CD4-positive, alpha-beta T cell (primary cell): ENCODE results near the gene ARRDC3. TPM values are rescaled to one million over a fixed set of nuclear protein-coding genes. Genes with fewer than 3 reads are reported as not detected.

Experiments
- ATAC-seq: fragments of 200-7000 bp; cut with Tn5 transposase; one replicate; pipeline ENCODE4 v1.10.0; 2022; ENCODE audit warnings: mild to moderate bottlenecking; ENCODE audit not compliant: poor library complexity
- CTCF ChIA-PET: fragments of 350-600 bp; sonication (Branson Sonifier 250); formaldehyde crosslinking; loops from one replicate; lab custom pipeline; 2021; ENCODE audit warnings: antibody characterized with exemption, inconsistent platforms; lab: Charles Lee
- POLR2A ChIA-PET: fragments of 350-600 bp; sonication (Branson Sonifier 250); formaldehyde crosslinking; loops from one replicate; lab custom pipeline; 2021; ENCODE audit warnings: antibody characterized with exemption, inconsistent platforms; lab: Charles Lee
- DNase-seq, 14 experiments: peaks; one replicate each; pipeline ENCODE4 v3.0.0-alpha.2; 2013 to 2020; ENCODE audit warnings: mixed read lengths in 2 of 14
- H3K27ac ChIP-seq, 2 donors: one replicate each; pipeline versions ENCODE4 v1.5.1 to v1.7.0; 2013; ENCODE audit warnings: low read length in 2 of 2, low read depth in 1 of 2, mild to moderate bottlenecking in 1 of 2
- H3K27me3 ChIP-seq, 2 experiments: 1 replicate in 1 of 2; 2 replicates in 1 of 2; pipeline versions ENCODE4 v1.6.1 to v1.7.0; 2013; ENCODE audit warnings: low read length in 2 of 2, control low read depth in 1 of 2, mild to moderate bottlenecking in 1 of 2, moderate library complexity in 1 of 2; ENCODE audit not compliant: insufficient read depth in 2 of 2, control insufficient read depth in 1 of 2
- H3K36me3 ChIP-seq: one replicate; pipeline ENCODE4 v1.6.1; 2013; ENCODE audit warnings: low read length, control low read depth; ENCODE audit not compliant: insufficient read depth
- H3K4me1 ChIP-seq: one replicate; pipeline ENCODE4 v1.6.1; 2013; ENCODE audit warnings: low read length, control low read depth; ENCODE audit not compliant: insufficient read depth
- H3K4me3 ChIP-seq: one replicate; pipeline ENCODE4 v1.5.1; 2013; ENCODE audit warnings: mild to moderate bottlenecking, low read length, moderate library complexity
- H3K9me3 ChIP-seq, 2 experiments: 1 replicate in 1 of 2; 2 replicates in 1 of 2; pipeline versions ENCODE4 v1.6.1 to v1.7.0; 2013; ENCODE audit warnings: low read length in 2 of 2, mild to moderate bottlenecking in 2 of 2, control low read depth in 1 of 2, moderate library complexity in 1 of 2; ENCODE audit not compliant: control insufficient read depth in 1 of 2, insufficient read depth in 1 of 2
- H3K27ac Mint-ChIP-seq: one replicate; pipeline ENCODE4 v1.8.0; 2020; ENCODE audit warnings: mixed read lengths
- H3K27me3 Mint-ChIP-seq: one replicate; pipeline ENCODE4 v1.8.0; 2021; ENCODE audit warnings: mixed read lengths
- H3K36me3 Mint-ChIP-seq: one replicate; pipeline ENCODE4 v1.8.0; 2021; ENCODE audit warnings: low read depth, mixed read lengths
- H3K4me1 Mint-ChIP-seq: one replicate; pipeline ENCODE4 v1.8.0; 2021; ENCODE audit warnings: low read depth, mixed read lengths
- H3K4me3 Mint-ChIP-seq: one replicate; pipeline ENCODE4 v1.8.0; 2020; ENCODE audit warnings: mild to moderate bottlenecking, mixed read lengths
- H3K9me3 Mint-ChIP-seq: one replicate; pipeline ENCODE4 v1.8.0; 2020; ENCODE audit warnings: mixed read lengths
- intact Hi-C, 2 experiments: fragments of 100-400 bp; cut with DNase I in 1 of 2; cut with micrococcal nuclease in 1 of 2; formaldehyde crosslinking; loops; one replicate each; pipeline versions ENCODE4 v1.15.1 to v1.9.0; 2023 to 2025; cut with DNase I, micrococcal nuclease
- total RNA-seq, 174 experiments: library from RNA in 2 of 174; stranded (reverse) in 2 of 174; gene quantifications; one replicate each; pipeline ENCODE4 v1.2.3 and lab custom pipeline; 2021 to 2026
- TF ChIP-seq, protein P1 (sequence below): fragments of 200-600 bp; IDR thresholded peaks from one replicate; pipeline ENCODE4 v1.8.0; 2022; ENCODE audit warnings: antibody characterized with exemption, mild to moderate bottlenecking

ARRDC3 gene
- total RNA-seq, 2 experiments from 2014 or later = 273 to 284 TPM

DNA sequence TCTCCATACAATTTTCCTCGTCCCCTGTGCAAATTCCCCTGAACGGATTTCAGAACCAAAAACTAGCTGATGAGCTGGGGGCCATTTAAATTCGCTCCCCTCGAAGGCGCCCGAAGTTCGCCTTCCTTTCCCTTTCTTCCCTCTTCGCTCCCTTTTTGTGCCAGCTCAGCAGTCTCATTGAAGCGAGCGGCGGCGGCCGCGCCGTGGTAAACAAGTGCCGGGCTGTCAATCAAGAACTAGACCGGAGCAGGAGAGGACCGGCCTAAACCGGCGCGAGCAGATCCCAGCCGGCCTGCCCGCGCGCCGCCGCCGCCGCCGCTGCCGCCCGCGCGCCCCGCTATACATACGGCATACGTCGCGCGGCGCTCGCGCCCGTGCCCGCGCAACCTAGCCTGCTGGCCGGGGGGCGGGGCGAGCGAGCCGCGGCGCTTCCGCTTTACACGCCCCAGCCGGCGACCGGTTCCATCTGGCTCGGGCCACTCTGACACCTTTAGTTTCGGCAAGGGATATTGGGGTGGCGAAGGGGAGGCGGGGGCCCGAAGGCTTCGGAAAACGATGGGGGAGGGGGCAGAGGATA lies 3.1 kb downstream of the ARRDC3 start:
- Histone ChIP-seq H3K36me3 (peaks cover 37% of the 10 kb centered on the region), H3K4me1 (peaks cover 10% of the 10 kb centered on the region), H3K4me3 (peak overlapping the region; percentile 91), H3K9me3 (no peaks in the 10 kb centered on the region), H3K27me3 (no peaks in the 10 kb centered on the region), H3K27ac (peak overlapping the region; percentile 97 to 100)
- TF ChIP-seq, protein P1, sequence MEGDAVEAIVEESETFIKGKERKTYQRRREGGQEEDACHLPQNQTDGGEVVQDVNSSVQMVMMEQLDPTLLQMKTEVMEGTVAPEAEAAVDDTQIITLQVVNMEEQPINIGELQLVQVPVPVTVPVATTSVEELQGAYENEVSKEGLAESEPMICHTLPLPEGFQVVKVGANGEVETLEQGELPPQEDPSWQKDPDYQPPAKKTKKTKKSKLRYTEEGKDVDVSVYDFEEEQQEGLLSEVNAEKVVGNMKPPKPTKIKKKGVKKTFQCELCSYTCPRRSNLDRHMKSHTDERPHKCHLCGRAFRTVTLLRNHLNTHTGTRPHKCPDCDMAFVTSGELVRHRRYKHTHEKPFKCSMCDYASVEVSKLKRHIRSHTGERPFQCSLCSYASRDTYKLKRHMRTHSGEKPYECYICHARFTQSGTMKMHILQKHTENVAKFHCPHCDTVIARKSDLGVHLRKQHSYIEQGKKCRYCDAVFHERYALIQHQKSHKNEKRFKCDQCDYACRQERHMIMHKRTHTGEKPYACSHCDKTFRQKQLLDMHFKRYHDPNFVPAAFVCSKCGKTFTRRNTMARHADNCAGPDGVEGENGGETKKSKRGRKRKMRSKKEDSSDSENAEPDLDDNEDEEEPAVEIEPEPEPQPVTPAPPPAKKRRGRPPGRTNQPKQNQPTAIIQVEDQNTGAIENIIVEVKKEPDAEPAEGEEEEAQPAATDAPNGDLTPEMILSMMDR = no peak
- peaks cover 85% of the 10 kb centered on the region for H3K36me3 Mint-ChIP-seq
- DNase-seq (peak; percentile 86 to 99 (median 95)), ATAC-seq (peak; percentile 46)
- H3K9me3 Mint-ChIP-seq = no peaks in the 10 kb centered on the region
- intact Hi-C loops = loop anchor here (1.0 to 10.0 kb wide), 7 partner anchors 66 to 971 kb away; partner anchors contain the start of genes LYSMD3 (in 2 of the 2) and CETN3 (in 1 of the 2)
- H3K27me3 Mint-ChIP-seq = no peaks in the 10 kb centered on the region
- H3K4me1 Mint-ChIP-seq = peaks cover 47% of the 10 kb centered on the region
- peak overlapping the region; percentile 99 for H3K27ac Mint-ChIP-seq
- H3K4me3 Mint-ChIP-seq = peak overlapping the region; percentile 93
- POLR2A ChIA-PET = interaction anchor here (0.6 to 2.2 kb wide), 21 partner anchors 9 to 970 kb away, joined by 3 to 134 read pairs (median 7); partner anchors contain the start of genes CETN3, LYSMD3, MBLAC2 and POLR3G
- CTCF ChIA-PET = interaction anchor here (0.6 kb wide), 1 partner anchor 901 kb away, joined by 3 read pairs; no protein-coding TSS in a partner anchor

DNA sequence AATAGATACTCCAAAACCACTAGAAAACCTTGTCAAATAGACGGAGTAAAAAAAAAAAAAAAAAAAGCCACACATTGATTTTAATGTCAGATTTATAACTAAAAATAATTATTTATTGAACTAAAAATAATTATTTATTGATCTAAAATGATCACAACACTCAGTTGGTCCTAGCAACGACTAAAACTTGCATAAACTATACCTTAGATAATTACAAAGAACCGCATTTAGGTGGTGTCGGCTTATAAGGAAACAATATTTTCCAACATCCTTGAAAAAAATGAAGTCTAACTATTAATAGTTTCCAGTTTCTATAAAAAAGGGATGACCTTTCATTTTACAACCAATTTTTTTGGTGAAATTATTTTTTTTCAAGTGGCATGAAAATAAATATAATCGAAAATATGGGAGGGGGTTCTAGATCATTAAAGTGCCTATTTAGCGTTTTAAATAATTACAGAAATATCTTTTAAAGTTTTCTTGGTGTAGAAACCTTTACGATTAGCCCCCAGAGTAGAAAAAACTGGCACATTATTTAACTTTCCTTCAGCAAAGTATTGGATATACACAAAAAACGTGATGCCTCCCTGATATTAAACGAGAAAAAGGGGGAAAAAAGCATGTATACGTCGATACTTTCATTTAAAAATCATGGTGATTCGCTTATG lies 3.7 kb downstream of the ARRDC3 start:
- DNase-seq (peak in 2 of 14 experiments; percentile 11 to 36), ATAC-seq (no peak)
- peaks cover 43% of the 10 kb centered on the region for H3K36me3 ChIP-seq
- peak overlapping the region; percentile 96 to 98 for H3K27ac ChIP-seq
- Mint-ChIP-seq H3K27me3 (no peaks in the 10 kb centered on the region), H3K36me3 (peaks cover 91% of the 10 kb centered on the region), H3K27ac (peak overlapping the region; percentile 99), H3K9me3 (no peaks in the 10 kb centered on the region), H3K4me1 (peaks cover 44% of the 10 kb centered on the region), H3K4me3 (peak overlapping the region; percentile 93)
- ChIA-PET POLR2A (interaction anchor here (0.6 to 2.4 kb wide), 24 partner anchors 9 to 970 kb away, joined by 3 to 134 read pairs (median 7); partner anchors contain the start of genes CETN3, LYSMD3, MBLAC2 and POLR3G), CTCF (interaction anchor here (0.6 to 1.3 kb wide), 2 partner anchors 68 to 901 kb away, joined by 3 to 4 read pairs; no protein-coding TSS in a partner anchor)
- no peaks in the 10 kb centered on the region for H3K9me3 ChIP-seq
- H3K4me1 ChIP-seq = peaks cover 13% of the 10 kb centered on the region
- intact Hi-C loops = loop anchor here in 1 of 2 experiments (5.0 kb wide), 1 partner anchor 902 kb away; no protein-coding TSS in a partner anchor
- no peaks in the 10 kb centered on the region for H3K27me3 ChIP-seq
- H3K4me3 ChIP-seq = peak overlapping the region; percentile 79
- TF ChIP-seq, protein P1 = no peak

DNA sequence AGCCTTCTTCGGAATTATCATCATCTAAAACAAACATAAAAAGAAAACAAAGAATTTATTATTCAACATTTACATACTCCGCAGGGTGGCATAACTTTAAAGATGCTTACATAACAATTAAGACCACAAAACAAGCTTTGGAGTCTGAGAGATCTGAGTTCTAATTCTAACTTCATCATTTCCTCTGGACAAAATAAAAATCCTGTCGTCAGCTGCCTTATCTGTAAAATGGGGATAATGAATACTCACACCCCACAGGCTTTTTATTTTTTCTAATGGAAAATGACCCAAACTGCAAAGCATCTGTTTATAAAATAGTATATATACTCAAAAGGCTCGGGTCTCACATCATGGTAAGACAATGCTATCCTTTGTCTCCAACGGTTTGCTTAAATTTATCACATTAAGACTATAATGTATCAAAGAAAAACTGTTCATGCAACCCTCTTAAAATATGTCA lies 4.3 kb downstream of the ARRDC3 start:
- ChIA-PET POLR2A (interaction anchor here (0.6 to 2.4 kb wide), 9 partner anchors 9 to 904 kb away, joined by 3 to 16 read pairs (median 3); partner anchors contain the start of genes MBLAC2 and POLR3G), CTCF (interaction anchor here (1.0 to 1.3 kb wide), 3 partner anchors 9 to 67 kb away, joined by 3 to 4 read pairs (median 3); no protein-coding TSS in a partner anchor)
- H3K4me3 ChIP-seq = peak overlapping the region; percentile 79
- H3K27me3 ChIP-seq = no peaks in the 10 kb centered on the region
- Mint-ChIP-seq H3K27me3 (no peaks in the 10 kb centered on the region), H3K9me3 (no peaks in the 10 kb centered on the region), H3K36me3 (peaks cover 97% of the 10 kb centered on the region), H3K27ac (peak overlapping the region; percentile 99), H3K4me1 (peaks cover 43% of the 10 kb centered on the region), H3K4me3 (peak overlapping the region; percentile 84)
- ATAC-seq (no peak), DNase-seq (peak in 2 of 14 experiments; percentile 5 to 15)
- peak overlapping the region in 1 of 2 donors; percentile 37 for H3K27ac ChIP-seq
- H3K4me1 ChIP-seq = peaks cover 11% of the 10 kb centered on the region
- H3K9me3 ChIP-seq = no peaks in the 10 kb centered on the region
- intact Hi-C loops = loop anchor here in 1 of 2 experiments (1.0 to 5.0 kb wide), 2 partner anchors 14 to 901 kb away; no protein-coding TSS in a partner anchor
- H3K36me3 ChIP-seq = peaks cover 49% of the 10 kb centered on the region
- TF ChIP-seq, protein P1 = no peak
